Stimulated activated CD8-positive, alpha-beta memory T cell treated with anti-CD3 and anti-CD28 coated beads, Interleukin-7, amount 100 ng/mL, for 48 hours (primary cell): ENCODE data around the gene GXYLT2.
A peak's percentile ranks its signal among the peaks of the same experiment; 100 is the strongest.
"Not testable (repeated sequence)": the region's sequence is repeated elsewhere in the genome, so short reads cannot be mapped to it uniquely, and the experiment has no call there.

ENCODE experiments used
- DNase-seq, 2 donors: peaks; one replicate each; pipeline ENCODE4 v3.0.0-alpha.2; 2020; ENCODE audit warnings: low read depth in 1 of 2; ENCODE audit errors: extremely low read depth in 1 of 2

Gene GXYLT2

DNA sequence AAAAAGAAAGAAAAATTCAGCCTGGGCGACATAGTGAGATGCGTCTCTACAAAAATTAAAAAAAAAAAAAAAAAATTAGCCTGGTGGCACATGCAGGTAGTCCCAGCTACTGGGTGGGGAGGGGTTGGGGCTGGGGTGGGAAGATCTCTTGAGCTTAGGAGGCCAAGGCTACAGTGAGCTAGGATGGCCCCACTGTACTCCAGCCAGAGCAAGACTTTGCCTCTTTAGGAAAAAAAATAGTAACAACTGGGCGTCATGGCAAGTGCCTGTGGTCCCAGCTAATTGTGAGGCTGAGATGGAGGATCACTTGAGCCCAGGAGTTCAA is 84.8 kb downstream of the GXYLT2 start:
- DNase-seq, result no peak

DNA sequence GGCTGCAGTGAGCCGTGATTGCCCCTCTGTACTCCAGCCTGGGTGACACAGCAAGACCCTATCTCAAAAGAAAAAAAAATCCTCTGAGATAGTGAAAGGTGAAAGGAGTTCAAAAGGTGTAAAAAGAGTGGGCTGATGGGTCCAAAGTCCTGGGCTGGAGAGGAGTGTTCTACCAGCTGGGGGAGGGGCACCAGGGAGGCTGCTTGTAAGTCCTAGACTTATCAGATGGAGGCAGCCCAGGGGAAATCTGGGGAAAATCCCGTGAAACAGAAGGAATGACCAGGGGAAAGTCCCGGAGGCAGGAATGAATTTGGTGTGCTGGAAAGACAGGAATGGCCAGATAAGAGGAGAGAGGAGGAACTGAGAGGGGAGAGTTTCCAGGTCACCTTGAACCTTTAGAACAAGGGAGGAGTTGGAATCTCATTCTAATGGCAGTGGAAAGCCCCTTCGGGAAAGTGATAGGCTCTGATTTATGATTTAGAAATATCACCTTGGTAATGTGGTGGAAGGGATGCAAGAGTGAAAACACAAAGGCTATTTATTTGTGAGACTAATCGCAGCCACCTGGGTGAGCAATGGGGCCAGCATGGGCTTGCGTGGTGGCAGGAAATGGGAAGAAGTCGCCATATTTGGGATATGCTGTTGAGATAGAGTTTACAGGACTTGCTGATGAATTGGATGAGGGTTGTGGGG is 85.3 kb downstream of the GXYLT2 start:
- DNase-seq, result no peak

DNA sequence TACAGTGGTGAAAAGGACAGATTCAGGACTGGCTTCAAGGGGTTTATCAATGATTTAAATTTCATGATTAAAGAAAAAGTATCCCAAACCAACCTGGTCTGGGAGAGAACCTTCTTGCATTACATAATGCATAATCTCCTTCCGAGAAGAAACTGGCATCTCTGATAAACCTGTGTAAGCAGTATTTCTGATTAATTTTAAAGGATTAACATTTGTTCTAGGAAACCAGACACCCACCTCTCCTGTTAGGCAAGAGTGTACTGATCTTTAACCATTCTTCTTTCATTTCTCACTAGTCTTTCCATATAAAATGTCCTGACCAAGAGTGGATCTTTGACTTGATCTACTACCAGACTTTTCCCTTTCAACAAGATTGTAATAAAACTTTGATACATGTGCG is 85.9 kb downstream of the GXYLT2 start:
- no peak for DNase-seq

DNA sequence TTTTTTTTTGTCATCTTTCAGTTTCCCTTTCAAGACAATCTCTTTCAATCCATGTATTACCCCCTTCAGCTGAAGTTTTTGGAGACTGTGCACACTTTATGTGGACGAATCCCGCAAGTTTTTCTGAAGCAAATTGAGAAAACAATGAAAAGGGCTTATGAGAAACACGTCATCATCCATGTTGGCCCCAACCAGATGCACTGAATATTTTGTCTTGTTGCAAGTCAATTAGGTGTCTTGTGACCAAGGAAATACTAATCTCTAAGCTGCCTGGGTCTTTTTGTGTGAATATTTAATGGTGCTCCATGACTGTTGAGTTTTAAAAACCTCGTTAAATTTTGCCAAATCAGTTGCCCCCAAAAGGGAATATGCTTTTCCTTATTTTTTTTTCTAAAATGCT is 87.1 kb downstream of the GXYLT2 start:
- no peak for DNase-seq

DNA sequence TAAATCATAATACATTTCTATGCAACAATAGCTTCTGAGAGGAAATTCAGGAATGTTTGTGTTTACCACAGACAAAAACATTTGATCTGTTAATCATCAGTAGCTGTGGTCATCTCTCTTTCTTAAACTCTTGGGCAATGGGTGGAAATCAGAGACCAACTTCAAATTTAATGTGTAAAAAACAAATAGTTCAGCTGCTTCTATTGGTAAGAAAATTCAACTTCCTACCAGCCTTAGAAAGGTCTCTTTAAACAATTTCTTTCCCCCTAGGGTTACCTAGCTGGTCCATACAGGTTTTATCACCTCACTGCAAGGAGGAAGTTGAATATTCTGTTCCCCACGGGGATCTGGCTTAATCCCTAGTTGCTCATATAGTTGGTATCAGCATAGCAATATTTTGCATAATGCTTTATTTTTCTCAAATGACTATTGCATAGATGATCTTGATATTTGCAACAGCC is 88.5 kb downstream of the GXYLT2 start:
- no peak for DNase-seq

DNA sequence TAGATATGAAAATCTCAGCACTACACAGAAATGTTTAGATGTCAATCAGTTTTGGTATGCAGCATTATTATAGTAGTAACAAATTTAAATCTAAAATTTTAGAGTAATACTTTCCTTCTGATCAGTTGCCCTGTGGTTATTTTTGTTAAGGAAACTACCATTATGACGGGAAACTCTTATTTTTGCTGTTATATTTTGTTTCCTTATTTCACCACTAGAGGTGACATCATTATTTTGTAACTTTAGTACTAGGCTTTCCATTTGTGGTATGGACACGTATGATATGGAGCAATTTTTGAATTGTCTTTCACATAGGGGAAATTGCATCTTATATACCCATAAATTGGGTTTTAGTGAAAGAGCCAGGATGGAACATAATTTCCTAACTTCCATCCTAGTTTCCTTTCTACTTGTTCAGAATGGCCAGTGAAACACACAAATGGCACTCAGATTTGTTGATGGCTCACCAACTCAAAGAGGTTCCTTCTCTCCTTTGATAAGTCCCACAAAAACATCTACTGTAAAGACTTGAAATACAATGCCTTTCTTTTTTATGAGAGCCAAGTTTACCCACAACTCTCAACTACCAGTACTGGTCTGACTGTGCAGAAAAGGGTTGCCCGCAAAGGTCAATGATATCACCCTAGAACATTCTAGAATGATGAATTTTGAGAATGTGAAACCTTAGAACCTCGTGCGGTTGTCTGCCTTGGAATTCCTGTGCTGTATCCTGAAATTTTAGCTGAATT is 89.4 kb downstream of the GXYLT2 start:
- DNase-seq, result no peak

DNA sequence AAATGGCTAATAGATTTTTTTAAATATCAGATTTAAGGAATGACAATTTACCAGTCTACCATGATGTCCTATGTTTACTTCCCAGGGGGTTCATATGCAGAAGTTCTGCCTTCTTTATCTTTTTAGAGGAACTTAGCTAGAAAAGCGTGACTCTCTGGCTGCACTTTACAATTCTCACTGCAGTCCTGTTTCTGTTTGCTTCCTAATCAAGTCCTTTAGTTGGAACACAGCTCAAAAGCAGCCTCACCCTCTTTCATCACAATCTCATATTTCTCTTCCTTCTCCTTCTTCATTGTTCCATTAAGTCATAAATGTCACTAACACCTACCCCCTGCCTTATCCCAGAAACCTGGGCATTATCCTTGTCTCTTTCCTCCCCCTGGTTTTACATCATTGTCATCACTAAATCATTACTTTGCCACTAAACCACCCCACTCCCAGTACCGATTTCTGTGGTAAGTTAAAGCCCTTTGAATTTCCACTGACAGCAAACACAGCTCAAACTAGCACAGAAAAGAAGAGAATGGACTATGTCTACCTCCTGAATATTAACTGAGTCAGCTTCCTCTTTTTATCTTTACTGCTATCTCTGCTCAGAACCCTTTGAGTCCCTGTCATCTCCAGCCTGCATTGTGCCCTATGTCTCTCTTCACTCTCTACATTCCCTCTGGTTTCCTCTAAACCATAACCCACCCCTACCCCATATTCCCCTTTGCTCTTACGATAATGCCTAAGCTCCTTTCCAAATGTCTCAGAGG is 94.9 kb downstream of the GXYLT2 start:
- no peak for DNase-seq

DNA sequence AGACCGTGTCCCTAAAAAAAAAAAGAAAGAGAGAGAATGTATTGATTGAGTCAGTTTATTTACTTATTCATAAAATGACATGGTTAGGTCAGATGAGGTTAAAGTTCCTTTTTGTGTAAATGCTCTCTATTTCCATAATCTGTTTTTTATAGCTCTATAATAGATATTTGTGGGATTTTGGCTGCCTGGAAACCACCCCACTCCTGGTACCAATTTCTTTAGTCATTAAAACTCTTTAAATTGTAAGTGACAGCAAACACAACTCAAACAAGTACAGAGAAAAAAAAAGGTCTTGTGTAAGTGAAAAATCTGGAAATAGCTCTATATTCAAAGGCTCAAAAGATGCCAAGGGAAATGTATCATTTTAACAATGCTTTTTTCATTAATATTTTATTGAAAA is 97.7 kb downstream of the GXYLT2 start:
- no peak for DNase-seq

DNA sequence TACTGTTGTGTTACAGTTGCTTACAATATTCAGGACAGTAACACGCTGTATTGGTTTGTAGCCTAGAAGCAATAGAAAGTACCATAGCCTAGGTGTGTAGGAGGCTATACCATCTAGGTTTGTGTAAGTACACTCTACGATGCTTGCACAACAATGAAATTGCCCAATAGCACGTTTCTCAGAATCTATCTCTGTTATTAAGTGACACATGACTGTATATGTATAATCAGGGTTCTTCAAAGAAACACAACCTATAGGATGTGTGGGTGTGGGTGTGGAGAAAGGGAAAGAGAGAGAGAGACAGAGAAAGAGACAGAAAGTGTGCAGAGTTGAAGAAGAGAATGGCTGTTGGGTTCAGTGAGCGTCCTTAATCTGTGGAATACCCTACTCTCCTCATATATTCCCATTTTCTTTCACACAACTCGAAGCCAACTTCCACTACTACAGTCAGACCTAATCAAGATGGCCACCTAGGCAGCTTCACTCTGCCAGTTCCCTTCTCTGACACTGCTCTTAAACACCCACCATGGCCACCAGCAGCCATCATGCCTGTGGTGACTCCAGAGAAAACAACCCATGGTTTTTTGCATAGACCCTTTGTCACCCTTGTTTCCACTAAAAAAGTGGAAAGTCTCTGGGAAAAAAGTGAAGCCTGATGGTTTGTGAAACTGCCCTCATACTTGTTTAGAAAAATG is 103.0 kb downstream of the GXYLT2 start:
- no peak for DNase-seq

DNA sequence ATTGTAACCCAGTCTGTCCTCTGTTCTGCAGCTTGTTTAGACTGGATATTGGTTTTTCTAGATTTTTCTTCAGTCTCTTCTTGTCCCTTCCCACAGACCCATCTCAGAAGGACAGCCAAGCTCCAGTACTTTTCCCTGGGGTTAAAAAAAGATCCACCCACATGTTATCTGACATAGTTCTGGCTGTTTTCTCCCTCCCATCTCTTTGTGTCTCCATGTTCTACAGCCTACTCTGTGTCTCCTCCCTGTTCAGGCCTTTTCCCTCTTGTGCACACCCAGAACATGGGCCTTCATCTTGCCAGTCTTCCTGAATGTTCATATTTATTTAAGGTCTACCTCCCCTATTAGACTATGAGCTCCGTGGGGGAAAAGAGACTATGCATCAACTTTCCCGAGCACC is 103.7 kb downstream of the GXYLT2 start:
- no peak for DNase-seq

DNA sequence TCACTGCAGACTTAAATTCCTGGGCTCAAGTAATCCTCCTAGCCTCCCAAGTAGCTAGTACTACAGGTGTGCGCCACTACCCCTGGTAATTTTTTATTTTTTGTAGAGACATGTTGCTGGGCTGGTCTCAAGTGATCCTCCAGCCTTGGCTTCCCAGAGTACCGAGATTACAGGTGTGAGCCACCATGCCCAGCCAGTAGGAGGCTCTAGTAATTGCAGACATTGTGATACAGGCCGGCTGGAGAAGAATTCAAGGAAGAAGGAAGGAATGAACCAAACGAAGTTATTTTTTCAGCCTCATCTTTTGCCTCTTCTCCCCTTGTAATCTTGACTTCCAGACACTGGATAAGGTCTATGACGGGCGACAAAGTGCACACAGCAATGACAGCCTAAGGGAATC is 105.5 kb downstream of the GXYLT2 start:
- DNase-seq, result no peak

DNA sequence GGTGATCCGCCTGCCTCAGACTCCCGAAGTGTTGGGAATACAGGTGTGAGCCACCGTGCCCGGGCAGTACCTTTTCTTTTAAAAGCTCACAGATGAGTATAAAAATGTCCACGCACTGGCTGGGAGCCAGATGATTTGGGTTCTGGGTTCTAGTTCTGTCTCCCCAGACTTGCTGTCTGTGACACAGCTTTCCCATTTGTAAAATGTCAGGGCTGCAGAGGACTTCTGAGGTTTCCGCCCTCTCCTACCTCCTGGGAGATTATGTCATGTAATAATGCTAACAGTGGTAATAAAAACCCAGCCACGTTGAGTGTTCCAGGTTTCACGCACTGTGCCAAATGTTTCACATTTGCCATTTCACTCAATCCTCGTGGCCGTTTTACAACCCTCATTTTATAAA is 107.5 kb downstream of the GXYLT2 start:
- DNase-seq, result no peak

DNA sequence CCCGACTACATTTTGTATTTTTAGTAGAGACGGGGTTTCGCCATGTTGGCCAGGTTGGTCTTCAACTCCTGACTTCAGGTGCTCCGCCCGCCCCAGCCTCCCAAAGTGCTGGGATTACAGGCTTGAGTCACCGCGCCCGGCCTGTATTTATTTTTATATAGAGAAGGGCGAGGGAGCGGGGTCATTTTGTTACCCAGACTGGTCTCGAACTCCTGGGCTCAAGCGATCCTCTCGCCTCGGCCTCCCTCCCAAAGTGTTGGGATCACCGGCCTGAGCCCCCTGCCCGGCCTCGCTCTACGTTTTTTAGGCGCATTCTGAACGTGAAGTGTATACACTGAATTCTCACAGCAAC is 108.3 kb downstream of the GXYLT2 start:
- DNase-seq, result no peak

DNA sequence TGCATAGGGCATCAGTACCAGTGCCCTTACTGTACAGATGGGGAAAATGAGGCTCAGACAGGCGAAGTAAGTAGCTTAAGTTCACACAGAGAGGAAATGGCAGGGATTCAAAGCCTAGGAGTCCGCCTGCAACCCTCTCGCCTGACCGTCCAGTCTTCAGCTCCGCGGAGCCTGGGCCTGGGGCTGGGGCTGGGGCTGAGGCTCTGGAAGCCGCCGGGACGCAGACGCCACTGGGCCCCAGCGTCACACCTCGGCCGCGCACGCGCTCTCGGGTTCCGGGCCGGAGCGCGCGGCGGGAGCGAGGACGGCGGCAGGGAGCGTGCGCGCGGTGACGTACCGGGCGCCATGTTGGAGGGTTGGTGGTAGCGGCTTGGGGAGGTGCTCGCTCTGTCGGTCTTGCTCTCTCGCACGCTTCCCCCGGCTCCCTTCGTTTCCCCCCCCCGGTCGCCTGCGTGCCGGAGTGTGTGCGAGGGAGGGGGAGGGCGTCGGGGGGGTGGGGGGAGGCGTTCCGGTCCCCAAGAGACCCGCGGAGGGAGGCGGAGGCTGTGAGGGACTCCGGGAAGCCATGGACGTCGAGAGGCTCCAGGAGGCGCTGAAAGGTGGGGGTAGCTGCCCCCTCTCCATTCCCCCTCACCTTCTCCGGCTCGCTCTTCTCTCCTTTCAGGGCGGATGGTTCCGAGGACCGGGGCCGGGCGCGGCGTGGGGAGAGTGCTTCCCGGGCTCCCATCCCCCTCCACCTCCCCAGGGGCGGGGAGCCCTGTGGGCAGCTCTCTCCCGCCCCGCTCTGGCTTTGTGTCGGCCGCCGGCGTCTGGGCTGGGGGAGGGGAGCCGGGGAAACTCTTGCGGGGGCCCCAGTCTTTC is 108.9 kb downstream of the GXYLT2 start, which contains the start of gene PPP4R2:
Gene PPP4R2 (plus strand): TSS at position 339 of the 861 bp plus-strand sequence. CDS start 227 bp downstream, at position 566.
- peak; percentile 77 to 82 for DNase-seq

DNA sequence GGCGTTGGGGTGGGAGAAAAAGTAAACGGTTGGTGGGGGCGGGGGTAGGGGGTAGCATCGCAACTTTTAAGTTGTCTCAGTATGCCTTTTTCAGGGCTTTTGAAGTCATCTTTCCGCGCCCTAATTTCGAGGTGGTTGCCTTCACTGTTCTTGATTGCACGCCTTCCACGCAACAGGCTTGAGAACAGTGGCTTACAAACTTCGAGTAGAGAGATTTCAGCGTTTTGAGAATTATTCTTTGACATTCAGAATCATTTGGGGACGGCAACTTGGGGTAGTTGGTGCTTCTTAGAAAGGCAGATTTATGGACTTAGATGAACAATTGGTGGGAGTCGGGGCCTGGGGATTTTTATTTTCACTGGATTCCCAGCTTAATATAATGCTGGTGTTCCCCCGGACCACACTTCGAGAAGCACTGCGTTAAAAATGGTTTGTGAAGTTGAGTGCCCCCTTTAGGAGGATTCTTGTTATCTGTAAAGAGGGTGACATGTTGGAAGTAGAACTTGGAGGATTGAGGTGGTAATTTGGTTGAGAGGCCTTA is 109.6 kb downstream of the GXYLT2 start:
- DNase-seq, result no peak

DNA sequence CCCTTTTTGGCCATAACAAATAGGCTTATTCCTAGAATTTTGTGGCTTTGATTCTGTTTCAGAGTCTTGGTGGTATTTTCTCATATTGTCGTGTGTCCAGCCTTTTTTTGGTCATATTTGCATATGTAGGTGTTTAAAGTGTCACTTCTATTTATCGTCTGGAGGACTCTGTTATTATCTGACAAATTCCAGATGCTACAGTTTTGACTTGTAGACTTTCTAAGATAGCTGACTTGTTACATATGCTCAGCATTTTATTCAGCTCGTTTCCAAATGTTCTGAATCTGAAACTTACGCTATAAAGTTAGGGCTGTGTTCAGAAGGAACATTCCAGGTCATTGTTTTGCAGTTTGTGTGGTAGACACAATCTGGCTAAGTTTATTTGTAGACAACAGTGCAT is 110.6 kb downstream of the GXYLT2 start:
- no peak for DNase-seq

DNA sequence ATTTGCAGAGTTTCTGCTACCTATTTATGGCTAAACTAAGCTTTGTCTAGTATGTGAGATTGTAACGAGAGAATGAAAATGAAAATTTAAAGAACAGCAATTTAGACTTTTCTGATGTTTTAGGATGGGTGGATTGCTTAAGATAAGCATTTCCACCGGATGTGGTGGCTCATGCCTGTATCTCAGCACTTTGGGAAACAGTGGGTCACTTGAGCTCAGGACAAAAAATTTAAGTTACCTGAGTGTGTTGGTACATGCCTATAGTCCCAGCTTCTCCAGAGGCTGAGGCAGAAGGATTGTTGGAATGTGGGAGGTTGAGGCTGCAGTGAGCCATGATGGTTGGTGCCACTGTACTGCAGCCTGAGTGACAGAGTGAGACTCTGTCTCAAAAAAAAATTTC is 112.1 kb downstream of the GXYLT2 start:
- DNase-seq, result no peak

DNA sequence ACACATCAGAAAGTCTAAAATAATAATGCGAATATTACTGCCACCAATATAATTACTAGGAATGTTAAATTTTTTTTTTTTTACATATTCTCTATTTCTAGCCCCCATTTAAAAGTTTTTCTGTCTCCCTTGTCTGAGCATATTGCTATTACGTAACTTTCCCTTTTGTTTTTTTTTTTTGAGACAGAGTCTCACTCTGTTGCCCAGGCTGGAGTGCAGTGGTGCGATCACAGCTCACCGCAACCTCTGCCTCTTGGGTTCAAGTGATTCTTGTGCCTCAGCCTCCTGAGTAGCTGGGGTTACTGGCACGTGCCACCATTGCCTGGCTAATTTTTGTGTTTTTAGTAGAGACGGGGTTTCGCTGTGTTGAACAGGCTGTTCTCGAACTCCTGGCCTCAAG is 115.2 kb downstream of the GXYLT2 start:
- not testable (repeated sequence) for DNase-seq

DNA sequence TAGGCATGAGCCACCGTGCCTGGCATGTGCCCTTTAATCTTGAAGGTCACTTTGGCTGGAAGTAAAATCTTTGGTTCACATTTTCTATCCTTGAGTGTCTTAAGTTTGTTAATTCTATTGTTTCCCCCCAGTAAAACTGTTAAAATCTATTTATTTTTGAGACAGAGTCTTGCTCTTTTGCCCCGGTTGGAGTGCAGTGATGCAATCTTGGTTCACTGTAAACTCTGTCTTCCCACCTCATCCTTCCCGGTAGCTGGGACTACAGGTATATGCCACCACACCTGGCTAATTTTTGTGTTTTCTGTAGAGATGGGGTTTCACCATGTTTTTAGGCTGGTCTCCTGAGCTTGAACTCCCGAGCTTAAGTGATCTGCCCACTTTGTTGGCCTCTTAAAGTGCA is 116.5 kb downstream of the GXYLT2 start:
- DNase-seq, result no peak
